A549 (cell line): ENCODE results near the gene MOCOS. TPM values are rescaled to one million over a fixed set of nuclear protein-coding genes. Genes with fewer than 3 reads are reported as not detected.
"Not testable (repeated sequence)": the region's sequence is repeated elsewhere in the genome, so short reads cannot be mapped to it uniquely, and the experiment has no call there.

ENCODE experiments used
- ATAC-seq, 2 experiments: fragments of 200-7000 bp in 1 of 2; fragments of >200 bp in 1 of 2; cut with Nextera tagmentation in 1 of 2; cut with Tn5 transposase in 1 of 2; 3 replicates each; pipeline versions ENCODE4 v1.8.0 to v1.9.1; 2018 to 2020; ENCODE audit warnings: mild to moderate bottlenecking in 1 of 2, moderate library complexity in 1 of 2
- CTCF ChIA-PET: fragments of 300-600 bp; sonication (Branson Sonifier 250); formaldehyde crosslinking; extraction: SDS; loops from one replicate; lab custom pipeline; 2021; ENCODE audit warnings: antibody characterized with exemption, inconsistent platforms; lab: Yijun Ruan, JAX
- POLR2A ChIA-PET: fragments of 350-600 bp; formaldehyde crosslinking; extraction: SDS; loops from one replicate; lab custom pipeline; 2021; ENCODE audit warnings: antibody characterized with exemption, inconsistent platforms; lab: Yijun Ruan, JAX
- DNase-seq, 2 experiments: peaks; one replicate each; pipeline versions ENCODE4 v3.0.0 to v3.0.0-alpha.2; 2011 to 2016; ENCODE audit warnings: low read depth in 1 of 2, low spot score in 1 of 2
- FAIRE-seq: peaks from 2 replicates; lab custom pipeline; 2011; peaks lifted over from hg19 to GRCh38; lab: Jason Lieb, UNC
- H3K27ac ChIP-seq, 2 experiments: fragments of >200 bp; sonication (Bioruptor Twin); formaldehyde crosslinking; 3 replicates each; pipeline ENCODE4 v1.5.1; 2016 to 2017
- H3K4me1 ChIP-seq: fragments of >200 bp; sonication (Bioruptor Twin); formaldehyde crosslinking; 3 replicates; pipeline ENCODE4 v1.6.1; 2016
- H3K4me2 ChIP-seq: fragments of >200 bp; sonication (Bioruptor Twin); formaldehyde crosslinking; 3 replicates; pipeline ENCODE4 v1.6.1; 2016
- H3K4me3 ChIP-seq: fragments of >200 bp; sonication (Bioruptor Twin); formaldehyde crosslinking; 3 replicates; pipeline ENCODE4 v1.5.1; 2016
- H3K9me3 ChIP-seq: fragments of >200 bp; sonication (Bioruptor Twin); formaldehyde crosslinking; 3 replicates; pipeline ENCODE4 v1.6.1; 2016
- ATOH8 ChIP-seq: fragments of 250-450 bp; sonication (Bioruptor Pico); IDR thresholded peaks from 2 replicates; pipeline ENCODE4 v1.5.0; 2020; ENCODE audit warnings: low read depth, mild to moderate bottlenecking, moderate library complexity
- BHLHE40 ChIP-seq: IDR thresholded peaks from 2 replicates; pipeline ENCODE4 v1.6.1; 2012; ENCODE audit warnings: low read depth, low read length, inconsistent platforms
- CBX8 ChIP-seq: fragments of 200-600 bp; sonication (generic); IDR thresholded peaks from 2 replicates; pipeline ENCODE4 v1.6.1; 2016
- CHD2 ChIP-seq: fragments of 150-350 bp; IDR thresholded peaks from 2 replicates; pipeline ENCODE4 v1.6.1; 2014; ENCODE audit warnings: low read length; ENCODE audit not compliant: partially characterized antibody
- CTCF ChIP-seq: fragments of >200 bp; sonication (Bioruptor Twin); formaldehyde crosslinking; IDR thresholded peaks from 3 replicates; pipeline ENCODE4 v1.5.1; 2016
- FOSL2 ChIP-seq, 2 experiments: fragments of 450-650 bp in 1 of 2; fragments of >200 bp in 1 of 2; sonication (Bioruptor Twin) in 1 of 2; formaldehyde crosslinking; IDR thresholded peaks; 2 replicates each; pipeline versions ENCODE4 v1.5.0 to v1.6.1; 2016 to 2020; ENCODE audit warnings: mild to moderate bottlenecking in 1 of 2, moderate library complexity in 1 of 2
- FOXS1 ChIP-seq: fragments of 250-450 bp; sonication (Bioruptor Pico); IDR thresholded peaks from 2 replicates; pipeline ENCODE4 v1.5.0; 2020; ENCODE audit warnings: mild to moderate bottlenecking, moderate library complexity
- GATA3 ChIP-seq: IDR thresholded peaks from 2 replicates; pipeline ENCODE4 v1.6.1; 2012; ENCODE audit warnings: borderline replicate concordance
- HOXA7 ChIP-seq: fragments of 250-450 bp; sonication (Bioruptor Pico); IDR thresholded peaks from 2 replicates; pipeline ENCODE4 v1.5.0; 2020; ENCODE audit warnings: mild to moderate bottlenecking, moderate library complexity
- KDM5A ChIP-seq: fragments of 200-600 bp; sonication (generic); IDR thresholded peaks from 2 replicates; pipeline ENCODE4 v1.6.1; 2016; ENCODE audit warnings: antibody characterized with exemption, mild to moderate bottlenecking
- MAX ChIP-seq: IDR thresholded peaks from 2 replicates; pipeline ENCODE4 v1.6.1; 2012
- MYC ChIP-seq: IDR thresholded peaks from 2 replicates; pipeline ENCODE4 v1.6.1; 2012; ENCODE audit warnings: mild to moderate bottlenecking, inconsistent platforms, low read length, improper control_type of control experiment, borderline replicate concordance
- POLR2AphosphoS2 ChIP-seq: conservative IDR thresholded peaks from 2 replicates; pipeline ENCODE4 v1.6.1; 2012; ENCODE audit warnings: low read length, improper control_type of control experiment, inconsistent platforms
- RARB ChIP-seq: fragments of 250-450 bp; sonication (Bioruptor Pico); IDR thresholded peaks from 2 replicates; pipeline ENCODE4 v1.8.0; 2021; ENCODE audit warnings: mild to moderate bottlenecking, moderate library complexity
- RCOR1 ChIP-seq: fragments of 150-350 bp; IDR thresholded peaks from 2 replicates; pipeline ENCODE4 v1.6.1; 2014; ENCODE audit warnings: antibody characterized with exemption, low read length, low read depth
- REST ChIP-seq: fragments of 200-600 bp; sonication (generic); IDR thresholded peaks from 2 replicates; pipeline ENCODE4 v1.6.1; 2016; ENCODE audit warnings: antibody characterized with exemption, mild to moderate bottlenecking, moderate library complexity
- RFX5 ChIP-seq: fragments of 450-650 bp; IDR thresholded peaks from 2 replicates; pipeline ENCODE4 v1.7.1; 2014; ENCODE audit warnings: antibody characterized with exemption, mild to moderate bottlenecking, moderate library complexity
- RNF2 ChIP-seq: fragments of 200-600 bp; sonication (generic); IDR thresholded peaks from 2 replicates; pipeline ENCODE4 v1.6.1; 2016; ENCODE audit warnings: low read depth, mild to moderate bottlenecking, antibody characterized with exemption, moderate library complexity, borderline replicate concordance
- TP53 ChIP-seq: fragments of 250-450 bp; sonication (Bioruptor Pico); IDR thresholded peaks from 2 replicates; pipeline ENCODE4 v1.5.0; 2021; ENCODE audit warnings: mild to moderate bottlenecking, moderate library complexity
- ZFP36 ChIP-seq: fragments of 450-650 bp; IDR thresholded peaks from 2 replicates; pipeline ENCODE4 v1.6.1; 2014; ENCODE audit warnings: borderline replicate concordance; ENCODE audit not compliant: partially characterized antibody
- ZNF302 ChIP-seq: fragments of 250-450 bp; sonication (Bioruptor Pico); IDR thresholded peaks from 2 replicates; pipeline ENCODE4 v1.9.0; 2021; ENCODE audit warnings: inconsistent platforms, mild to moderate bottlenecking, moderate library complexity
- WGBS: methylation state at CpG from one replicate; pipeline ENCODE4 v1.1.6; 2017; ENCODE audit errors: missing lambda C conversion rate; 5-methylcytosine and 5-hydroxymethylcytosine counted together
- polyA plus RNA-seq, 4 experiments: library from polyadenylated mRNA; depleted of rRNA in 3 of 4; stranded (reverse); fragments of >200 nt; fragmentation: RNase III in 1 of 4; extraction: RNeasy Plus Mini Kit Qiagen cat#74134 plus additional on column Dnase treatment in 1 of 4; gene quantifications; 2 replicates in 3 of 4; 3 replicates in 1 of 4; pipeline ENCODE4 v1.2.3, GENCODE V29; 2011 to 2017
- TF ChIP-seq, protein P1 (sequence below): fragments of >200 bp; sonication (Bioruptor Twin); formaldehyde crosslinking; IDR thresholded peaks from 2 replicates; pipeline ENCODE4 v1.6.1; 2016
- TF ChIP-seq, protein P2 (sequence below): fragments of 250-450 bp; sonication (Bioruptor Pico); IDR thresholded peaks from 2 replicates; pipeline ENCODE4 v1.5.0; 2021; ENCODE audit warnings: mild to moderate bottlenecking, moderate library complexity, borderline replicate concordance

MOCOS gene
- polyA plus RNA-seq, 2 of the 4 experiments (the other 2 are of a cell fraction), result 2.7 to 8.1 TPM

GRCh38 chr18:36167692-36168218 is 19.5 kb upstream of the MOCOS start:
- Histone ChIP-seq H3K4me1 (no peaks in the 10 kb centered on the region), H3K27ac (no peak overlapping the region), H3K9me3 (no peaks in the 10 kb centered on the region), H3K4me3 (no peak overlapping the region), H3K4me2 (no peak overlapping the region)
- no peak for DNase-seq
- ChIA-PET POLR2A (no interaction called here), CTCF (no interaction called here)
- ATAC-seq, result no peak
- FAIRE-seq, result no peak
- WGBS, result 100% methylated on average over 2 of the region's 3 CpGs
- TF ChIP-seq TP53 (CRISPR knock-in tag) (no peak), MAX (no peak), KDM5A (no peak), CTCF (no peak), CBX8 (no peak), RFX5 (no peak), ATOH8 (CRISPR knock-in tag) (no peak)
- TF ChIP-seq, protein P1, sequence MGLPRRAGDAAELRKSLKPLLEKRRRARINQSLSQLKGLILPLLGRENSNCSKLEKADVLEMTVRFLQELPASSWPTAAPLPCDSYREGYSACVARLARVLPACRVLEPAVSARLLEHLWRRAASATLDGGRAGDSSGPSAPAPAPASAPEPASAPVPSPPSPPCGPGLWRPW, result no peak

GRCh38 chr18:36168296-36168695 is 19.0 kb upstream of the MOCOS start:
- 96% methylated on average over 3 of the region's 3 CpGs for WGBS
- FAIRE-seq, H3K4me2 ChIP-seq, H3K4me1 ChIP-seq, H3K9me3 ChIP-seq, CTCF ChIA-PET, POLR2A ChIA-PET, ATAC-seq, DNase-seq, H3K4me3 ChIP-seq, H3K27ac ChIP-seq: not testable (repeated sequence)

- FAIRE-seq (no peak), ATAC-seq (no peak), DNase-seq (no peak)
- CTCF ChIA-PET, result no interaction called here
- Histone ChIP-seq H3K4me2 (no peak overlapping the region), H3K4me3 (no peak overlapping the region), H3K4me1 (no peaks in the 10 kb centered on the region), H3K9me3 (no peaks in the 10 kb centered on the region), H3K27ac (no peak overlapping the region)
- POLR2A ChIA-PET, result no interaction called here
- WGBS, result 68% methylated on average over 5 of the region's 5 CpGs
- TF ChIP-seq RCOR1 (no peak), MYC (no peak), ZNF302 (CRISPR knock-in tag) (no peak), RFX5 (no peak), REST (no peak), BHLHE40 (no peak), HOXA7 (CRISPR knock-in tag) (no peak), ZFP36 (no peak), MAX (no peak), RNF2 (no peak), GATA3 (no peak), FOSL2 (IDR thresholded peaks at IDR 0.05) (no peak), FOSL2 (CRISPR knock-in tag; IDR thresholded peaks at IDR 0.05) (no peak), POLR2AphosphoS2 (no peak), CHD2 (no peak), FOXS1 (CRISPR knock-in tag) (no peak), RARB (CRISPR knock-in tag) (no peak)
- TF ChIP-seq, protein P1, result no peak
- TF ChIP-seq, protein P2, sequence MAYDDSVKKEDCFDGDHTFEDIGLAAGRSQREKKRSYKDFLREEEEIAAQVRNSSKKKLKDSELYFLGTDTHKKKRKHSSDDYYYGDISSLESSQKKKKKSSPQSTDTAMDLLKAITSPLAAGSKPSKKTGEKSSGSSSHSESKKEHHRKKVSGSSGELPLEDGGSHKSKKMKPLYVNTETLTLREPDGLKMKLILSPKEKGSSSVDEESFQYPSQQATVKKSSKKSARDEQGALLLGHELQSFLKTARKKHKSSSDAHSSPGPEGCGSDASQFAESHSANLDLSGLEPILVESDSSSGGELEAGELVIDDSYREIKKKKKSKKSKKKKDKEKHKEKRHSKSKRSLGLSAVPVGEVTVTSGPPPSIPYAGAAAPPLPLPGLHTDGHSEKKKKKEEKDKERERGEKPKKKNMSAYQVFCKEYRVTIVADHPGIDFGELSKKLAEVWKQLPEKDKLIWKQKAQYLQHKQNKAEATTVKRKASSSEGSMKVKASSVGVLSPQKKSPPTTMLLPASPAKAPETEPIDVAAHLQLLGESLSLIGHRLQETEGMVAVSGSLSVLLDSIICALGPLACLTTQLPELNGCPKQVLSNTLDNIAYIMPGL (CRISPR knock-in tag), result no peak
Measured at GRCh38 chr18:36169938-36170337, 17.4 kb upstream of the MOCOS start.
